22Rv1 (cell line): ENCODE data around the gene TRIM10.

ENCODE experiments used
- H3K27ac ChIP-seq: fragments of 450-650 bp; 2 replicates; pipeline ENCODE4 v1.5.1; 2017
- CTCF ChIP-seq: fragments of 450-650 bp; IDR thresholded peaks from 2 replicates; pipeline ENCODE4 v1.5.1; 2017; ENCODE audit warnings: mild to moderate bottlenecking
- ZFX ChIP-seq: fragments of 450-650 bp; IDR thresholded peaks from 2 replicates; pipeline ENCODE4 v1.6.1; 2017; ENCODE audit warnings: antibody characterized with exemption, borderline replicate concordance

Gene TRIM10

GRCh38 chr6:30163090-30163917 lies 2.3 kb upstream of the TRIM10 start, which contains the start of gene TRIM15:
Gene TRIM15, plus strand, starts transcription at chr6:30163546. Its CDS starts 139 bp downstream, at chr6:30163685.
- peak within 1 kb of the TSS; percentile 36 for H3K27ac ChIP-seq

GRCh38 chr6:30162265-30163089 lies 1.5 kb upstream of the TRIM10 start:
- H3K27ac ChIP-seq: peak overlapping the region; percentile 36; the same call in 1 of the 2 replicates
- no peak for TF ChIP-seq ZFX
- no peak for TF ChIP-seq CTCF

More at GRCh38 chr6:30163090-30163917, 2.3 kb upstream of the TRIM10 start, which contains the start of gene TRIM15:
- TF ChIP-seq CTCF: no peak
- TF ChIP-seq ZFX: no peak

GRCh38 chr6:30160008-30160784 lies 815 bp downstream of the TRIM10 start:
- no peak overlapping the region for H3K27ac ChIP-seq
- TF ChIP-seq CTCF: no peak

- TF ChIP-seq CTCF: no peak
- TF ChIP-seq ZFX: no peak
- H3K27ac ChIP-seq: no peak overlapping the region
Observed at GRCh38 chr6:30158475-30159040, 2.5 kb downstream of the TRIM10 start.

GRCh38 chr6:30157999-30158398 lies 3.0 kb downstream of the TRIM10 start:
- H3K27ac ChIP-seq: no peak overlapping the region
- TF ChIP-seq ZFX (no peak), CTCF (no peak)

- H3K27ac ChIP-seq: no peak overlapping the region
- TF ChIP-seq ZFX: no peak
- TF ChIP-seq CTCF: no peak
Observed at GRCh38 chr6:30157581-30157980, 3.4 kb downstream of the TRIM10 start.
